Melanocyte of skin (primary cell): ENCODE measurements around the gene MAP1A. TPM values are rescaled to one million over a fixed set of nuclear protein-coding genes. Genes with fewer than 3 reads are reported as not detected.

Source experiments
- total RNA-seq, 2 donors: library from RNA; depleted of rRNA; stranded (reverse); fragments of >200 nt; gene quantifications; 2 replicates each; pipeline ENCODE4 v1.2.3, GENCODE V29; 2012

MAP1A gene
- 1 to 10 TPM; 2.3 to 4.8 TPM for total RNA-seq

GRCh38 chr15:43517354-43518196 lies at the start of gene MAP1A:
Gene MAP1A, plus strand, starts transcription at chr15:43517608. Its CDS starts 3,866 bp downstream, at chr15:43521474.

DNA sequence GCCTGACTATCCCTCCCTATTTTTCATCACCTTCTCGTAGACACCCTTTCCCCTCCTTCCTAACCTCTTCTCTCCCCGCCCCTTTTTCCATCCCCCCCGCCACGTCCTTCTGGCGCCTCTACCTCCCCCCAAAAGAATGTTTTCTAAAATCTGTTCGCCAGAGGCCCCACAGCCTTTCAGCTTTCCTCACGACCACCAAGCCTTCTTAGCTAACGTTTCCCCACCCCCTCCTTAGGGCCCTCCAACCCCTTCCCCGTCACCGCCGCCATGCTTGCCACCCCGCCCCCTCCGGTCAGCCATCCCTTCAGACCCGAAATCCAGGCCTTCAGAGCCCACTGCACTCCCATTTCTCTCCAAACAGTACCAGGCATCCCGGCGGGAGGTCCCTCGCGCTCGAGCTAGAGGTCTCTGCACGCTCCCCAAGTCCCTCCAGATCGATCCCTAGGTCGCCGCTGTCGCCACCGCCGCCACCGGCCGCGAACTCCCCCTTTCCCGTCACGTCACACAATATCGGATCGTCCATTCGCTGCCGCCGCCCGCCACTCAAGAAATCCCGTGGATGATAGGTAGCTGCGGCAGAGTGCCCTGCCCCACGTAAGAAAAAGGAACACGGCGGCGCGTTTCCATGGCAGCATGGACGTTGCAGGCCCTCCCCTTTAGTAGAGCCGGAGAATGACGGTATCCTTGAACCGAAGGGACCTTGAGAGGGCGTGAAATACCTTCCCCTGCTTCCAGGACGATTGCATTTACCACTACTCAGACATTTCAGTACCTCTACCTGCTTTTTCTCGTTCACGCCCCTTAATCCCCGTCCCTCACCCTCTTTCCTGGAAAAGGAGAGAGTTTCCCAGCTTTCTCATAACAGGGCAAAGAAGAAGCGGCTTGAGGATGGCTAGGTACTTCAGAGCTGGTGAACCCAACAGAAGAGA lies 24.5 kb upstream of the MAP1A start, which contains the start of gene TP53BP1:
Gene TP53BP1 (minus strand): TSS at position 484 of the 929 bp plus-strand sequence. CDS start 113 bp downstream, at position 371.

Other genes with a start within 250 kb of the MAP1A start
- gene TGM7, start 215.4 kb upstream of the MAP1A start, total RNA-seq: not detected
- 10 to 100 TPM in 1 of 2 donors, 1 to 10 TPM in 1; 5.5 to 10.3 TPM for gene LCMT2, start 187.0 kb upstream of the MAP1A start, total RNA-seq
- 10 to 100 TPM; 32.6 to 37.9 TPM for gene ZSCAN29, start 146.6 kb upstream of the MAP1A start, total RNA-seq
- gene TUBGCP4, start 146.5 kb upstream of the MAP1A start, total RNA-seq: 10 to 100 TPM; 12.4 to 20.0 TPM
- gene TP53BP1, start 24.5 kb upstream of the MAP1A start, total RNA-seq: 10 to 100 TPM; 43.0 to 43.6 TPM
- gene PPIP5K1, start 72.6 kb downstream of the MAP1A start, total RNA-seq: 10 to 100 TPM; 13.0 to 18.2 TPM
- gene CKMT1B, start 76.4 kb downstream of the MAP1A start, total RNA-seq: not detected
- under 1 TPM in 1 of 2 donors, not detected in 1; 0.69 TPM for gene STRC, start 101.2 kb downstream of the MAP1A start, total RNA-seq
- 1 to 10 TPM in 1 of 2 donors, under 1 TPM in 1; 0.67 to 1.4 TPM for gene CATSPER2, start 131.2 kb downstream of the MAP1A start, total RNA-seq
- not detected for gene CKMT1A, start 176.3 kb downstream of the MAP1A start, total RNA-seq
- gene PDIA3, start 228.8 kb downstream of the MAP1A start, total RNA-seq: 100 to 1,000 TPM in 1 of 2 donors, 10 to 100 TPM in 1; 81.6 to 126 TPM